GM12864 (cell line): ENCODE measurements around the gene AKR1A1.

Experiments used
- DNase-seq: peaks from one replicate; pipeline ENCODE4 v3.0.0-alpha.2; 2011; ENCODE audit warnings: low read depth
- H3K4me3 ChIP-seq: 2 replicates; pipeline ENCODE4 v1.5.1; 2011; ENCODE audit warnings: mild to moderate bottlenecking, low read depth, low read length, control low read depth
- TF ChIP-seq, protein P1 (sequence below): IDR thresholded peaks from 2 replicates; pipeline ENCODE4 v1.5.1; 2011; ENCODE audit warnings: low read depth, mild to moderate bottlenecking, moderate library complexity, low read length, control low read depth, inconsistent platforms; ENCODE audit errors: missing control alignments

The AKR1A1 gene

DNA sequence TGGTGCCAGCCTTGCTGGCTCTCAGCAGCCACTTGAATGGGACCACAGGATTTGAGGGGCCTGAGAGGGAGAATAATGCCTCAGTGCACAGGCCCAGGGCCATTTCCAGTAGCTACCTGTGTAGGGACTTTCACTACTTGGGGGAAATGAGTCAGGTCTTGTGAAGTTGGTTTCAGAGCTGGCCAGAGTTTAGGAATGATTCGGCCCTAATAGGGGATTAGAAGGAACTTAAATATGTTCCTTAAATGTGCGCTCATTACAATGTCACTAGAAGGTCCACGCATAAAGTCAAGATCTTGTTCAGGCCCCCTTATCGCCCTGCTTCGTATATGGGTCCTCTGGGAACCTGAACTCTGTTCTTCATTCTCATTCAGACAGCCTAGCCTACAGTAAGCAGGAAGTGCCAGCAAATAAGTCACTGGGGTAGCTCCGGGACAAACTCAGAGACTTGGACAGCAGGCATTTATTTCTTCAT is 5.6 kb upstream of the AKR1A1 start:
- peak; percentile 66 for DNase-seq
- no peak overlapping the region; the same call in 1 of the 2 replicates for H3K4me3 ChIP-seq
- TF ChIP-seq, protein P1, sequence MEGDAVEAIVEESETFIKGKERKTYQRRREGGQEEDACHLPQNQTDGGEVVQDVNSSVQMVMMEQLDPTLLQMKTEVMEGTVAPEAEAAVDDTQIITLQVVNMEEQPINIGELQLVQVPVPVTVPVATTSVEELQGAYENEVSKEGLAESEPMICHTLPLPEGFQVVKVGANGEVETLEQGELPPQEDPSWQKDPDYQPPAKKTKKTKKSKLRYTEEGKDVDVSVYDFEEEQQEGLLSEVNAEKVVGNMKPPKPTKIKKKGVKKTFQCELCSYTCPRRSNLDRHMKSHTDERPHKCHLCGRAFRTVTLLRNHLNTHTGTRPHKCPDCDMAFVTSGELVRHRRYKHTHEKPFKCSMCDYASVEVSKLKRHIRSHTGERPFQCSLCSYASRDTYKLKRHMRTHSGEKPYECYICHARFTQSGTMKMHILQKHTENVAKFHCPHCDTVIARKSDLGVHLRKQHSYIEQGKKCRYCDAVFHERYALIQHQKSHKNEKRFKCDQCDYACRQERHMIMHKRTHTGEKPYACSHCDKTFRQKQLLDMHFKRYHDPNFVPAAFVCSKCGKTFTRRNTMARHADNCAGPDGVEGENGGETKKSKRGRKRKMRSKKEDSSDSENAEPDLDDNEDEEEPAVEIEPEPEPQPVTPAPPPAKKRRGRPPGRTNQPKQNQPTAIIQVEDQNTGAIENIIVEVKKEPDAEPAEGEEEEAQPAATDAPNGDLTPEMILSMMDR = no peak

DNA sequence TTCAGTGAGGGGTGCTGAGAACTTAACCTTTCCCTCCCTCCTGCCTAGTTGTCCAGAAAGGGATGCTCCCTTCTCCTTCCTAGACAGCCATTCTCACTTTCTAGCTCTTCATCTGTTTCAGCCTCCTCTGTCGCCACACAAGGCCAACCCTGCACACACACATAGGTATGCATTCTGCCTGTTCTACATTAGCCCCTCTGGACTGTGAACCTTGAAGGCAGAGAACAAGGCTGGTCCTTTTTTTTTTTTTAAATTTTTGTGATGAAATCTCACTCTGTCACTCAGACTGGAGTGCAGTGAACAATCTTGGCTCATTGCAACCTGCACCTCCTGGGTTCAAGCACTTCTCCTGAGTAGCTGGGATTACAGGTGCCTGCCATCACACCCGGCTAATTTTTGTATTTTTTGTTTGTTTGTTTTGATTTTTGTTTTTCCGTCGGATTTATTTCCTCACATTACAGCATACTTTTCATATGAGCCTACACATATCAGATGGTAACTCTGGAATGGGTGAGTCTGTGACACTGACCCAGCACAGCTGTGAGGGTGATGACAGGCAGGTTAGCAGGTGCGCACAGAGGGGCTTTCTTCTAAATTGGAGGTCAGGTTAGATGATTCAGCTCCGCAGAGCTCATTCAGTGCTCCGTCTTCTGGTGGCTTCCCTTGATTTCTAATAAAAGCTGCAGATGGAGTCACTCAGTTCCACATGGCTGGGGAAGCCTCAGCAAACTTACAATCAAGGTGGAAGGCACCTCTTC is 4.9 kb upstream of the AKR1A1 start:
- TF ChIP-seq, protein P1 = no peak
- no peak overlapping the region; the same call in 1 of the 2 replicates for H3K4me3 ChIP-seq
- DNase-seq = no peak

DNA sequence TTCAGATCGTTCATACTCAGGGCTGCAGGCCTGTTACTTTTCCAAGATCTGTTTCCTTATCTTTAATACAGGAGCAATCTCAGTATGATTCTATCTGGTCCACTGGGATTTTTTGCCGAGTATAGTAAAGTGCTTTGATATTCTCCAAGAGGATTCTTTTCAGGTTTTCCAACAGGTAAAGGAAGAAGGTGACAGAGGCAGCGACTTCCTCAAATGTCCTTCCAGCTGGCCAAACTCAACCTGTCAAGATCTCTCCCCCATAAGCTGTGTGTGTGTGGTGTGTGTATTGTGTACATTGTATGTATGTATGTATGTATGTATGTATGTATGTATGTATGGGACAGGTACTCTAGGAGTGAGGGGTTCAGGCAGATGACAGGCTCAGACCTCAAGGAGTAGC is 1.1 kb downstream of the AKR1A1 start:
- no peak for DNase-seq
- H3K4me3 ChIP-seq = peak overlapping the region; percentile 98
- TF ChIP-seq, protein P1 = no peak

- TF ChIP-seq, protein P1 = no peak
- no peak for DNase-seq
- peak overlapping the region; percentile 98; the same call in 1 of the 2 replicates for H3K4me3 ChIP-seq
Observed at GRCh38 chr1:45552331-45552730, 1.7 kb downstream of the AKR1A1 start.

GRCh38 chr1:45554198-45554597 is 3.6 kb downstream of the AKR1A1 start:
- no peak for DNase-seq
- TF ChIP-seq, protein P1 = no peak
- H3K4me3 ChIP-seq = no peak overlapping the region

DNA sequence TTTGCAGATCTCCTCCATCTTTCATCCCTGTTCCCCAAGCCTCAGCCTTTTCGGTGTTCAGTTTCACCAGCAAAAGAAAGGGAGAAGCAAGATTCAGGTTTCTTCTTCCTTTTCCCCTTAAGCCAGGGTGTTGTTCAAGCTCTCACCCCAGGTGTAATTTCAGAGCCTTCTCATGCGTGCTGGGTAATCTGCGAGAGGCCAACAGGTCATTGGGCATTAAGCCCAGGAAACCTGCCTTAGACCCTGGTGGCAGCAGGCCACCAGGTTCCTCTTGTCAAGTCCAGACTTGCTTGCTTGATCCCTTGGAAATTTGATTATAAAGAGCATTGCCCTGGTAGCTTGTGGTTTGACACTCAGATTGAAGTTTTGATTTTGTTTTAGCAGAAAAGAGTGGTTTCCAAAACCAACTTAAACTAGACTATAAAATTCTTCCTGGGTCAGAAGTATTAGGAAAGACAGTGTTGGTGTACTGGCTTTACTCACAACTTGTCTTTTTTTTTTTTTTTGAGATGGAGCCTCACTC is 6.9 kb downstream of the AKR1A1 start:
- DNase-seq = no peak
- TF ChIP-seq, protein P1 = no peak
- H3K4me3 ChIP-seq = no peak overlapping the region
